Measurements from ENCODE around the gene KLHL4.

The KLHL4 gene

DNA sequence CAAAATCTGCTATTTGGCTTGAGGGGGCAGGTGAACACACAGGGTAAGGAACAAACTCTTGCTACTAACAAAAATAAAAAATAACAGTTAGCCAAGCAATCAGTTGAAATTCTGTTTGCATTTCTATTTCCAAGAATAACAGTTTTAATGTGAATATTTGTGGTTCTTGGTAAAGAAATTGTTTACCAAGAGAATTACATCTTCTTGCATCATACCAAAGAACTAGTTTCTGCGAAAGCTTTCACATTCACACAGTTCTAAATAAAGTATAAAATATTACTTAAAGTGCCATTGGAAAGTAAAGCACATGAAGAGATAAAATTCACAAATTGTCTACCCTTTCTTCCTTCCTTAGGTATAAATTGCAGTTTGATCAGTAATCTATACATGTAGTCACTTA lies 54.4 kb downstream of the KLHL4 start:
- H3K9ac ChIP-seq (ENCODE audit: low read depth in 1 of 2, low read length in 2 of 2): no peak overlapping the region
- H3K4me1 ChIP-seq (ENCODE audit: control insufficient read depth in 2 of 2, insufficient read depth in 2 of 2, low read length in 2 of 2): no peaks in the 10 kb centered on the region
- H3K27ac ChIP-seq (ENCODE audit: low read depth in 2 of 2, low read length in 2 of 2): no peak overlapping the region

DNA sequence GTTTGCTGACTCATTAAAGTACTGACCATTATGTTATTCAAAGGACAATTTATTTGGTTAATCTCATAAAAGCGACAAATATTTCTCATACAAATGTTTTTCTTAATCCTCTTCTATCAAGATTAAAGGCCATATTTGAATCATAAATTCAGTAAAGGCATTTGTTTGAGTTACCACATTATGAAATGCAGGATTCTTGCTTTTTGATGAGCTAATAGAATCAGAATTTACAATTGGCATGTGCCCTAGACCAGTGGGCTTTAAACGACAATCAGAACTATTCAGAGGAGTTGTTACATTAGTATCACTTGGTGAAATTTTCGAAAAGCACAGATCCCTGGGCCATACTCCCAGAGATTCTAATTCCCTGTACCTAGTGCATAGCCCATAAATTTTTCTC lies 55.3 kb downstream of the KLHL4 start:
- no peak overlapping the region for H3K27ac ChIP-seq (ENCODE audit: low read depth in 2 of 2, low read length in 2 of 2)
- H3K36me3 ChIP-seq (ENCODE audit: control insufficient read depth in 2 of 2, insufficient read depth in 2 of 2, low read length in 2 of 2): no peaks in the 10 kb centered on the region
- H3K27me3 ChIP-seq (ENCODE audit: control insufficient read depth in 2 of 2, insufficient read depth in 2 of 2, low read length in 2 of 2): no peaks in the 10 kb centered on the region
- no peaks in the 10 kb centered on the region for H3K4me1 ChIP-seq (ENCODE audit: control insufficient read depth in 2 of 2, insufficient read depth in 2 of 2, low read length in 2 of 2)
- H3K9me3 ChIP-seq (ENCODE audit: control insufficient read depth in 2 of 2, low read length in 2 of 2): no peaks in the 10 kb centered on the region
- H3K4me3 ChIP-seq (ENCODE audit: low read length in 2 of 2): no peak overlapping the region
- no peak overlapping the region for H3K9ac ChIP-seq (ENCODE audit: low read depth in 1 of 2, low read length in 2 of 2)

More for the DNA sequence above, 54.4 kb downstream of the KLHL4 start:
- Histone ChIP-seq H3K9me3 (ENCODE audit: control insufficient read depth in 2 of 2, low read length in 2 of 2) (no peaks in the 10 kb centered on the region), H3K27me3 (ENCODE audit: control insufficient read depth in 2 of 2, insufficient read depth in 2 of 2, low read length in 2 of 2) (no peaks in the 10 kb centered on the region), H3K4me3 (ENCODE audit: low read length in 2 of 2) (no peak overlapping the region), H3K36me3 (ENCODE audit: control insufficient read depth in 2 of 2, insufficient read depth in 2 of 2, low read length in 2 of 2) (no peaks in the 10 kb centered on the region)

DNA sequence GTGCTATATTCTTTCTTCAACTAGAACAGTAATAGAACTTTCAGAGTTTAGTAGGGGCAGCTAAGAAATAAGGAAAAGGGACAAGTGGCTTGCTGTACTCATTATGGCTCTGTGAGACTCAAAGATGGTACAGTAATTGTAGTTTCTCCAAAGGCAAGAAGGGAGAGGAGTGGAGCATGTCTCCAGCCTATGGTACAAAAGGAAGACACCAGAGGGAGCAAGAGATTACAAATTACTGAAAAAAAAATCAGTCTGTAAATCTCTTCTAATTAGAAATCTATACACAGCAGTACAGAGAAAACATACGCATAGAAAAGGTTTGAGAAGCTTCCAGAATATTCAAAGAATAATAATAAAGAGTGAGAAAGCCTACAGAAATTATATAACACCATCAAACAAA lies 61.4 kb downstream of the KLHL4 start:
- no peaks in the 10 kb centered on the region for H3K4me1 ChIP-seq (ENCODE audit: control insufficient read depth in 2 of 2, insufficient read depth in 2 of 2, low read length in 2 of 2)
- no peak overlapping the region for H3K4me3 ChIP-seq (ENCODE audit: low read length in 2 of 2)
- no peak overlapping the region for H3K27ac ChIP-seq (ENCODE audit: low read depth in 2 of 2, low read length in 2 of 2)
- H3K36me3 ChIP-seq (ENCODE audit: control insufficient read depth in 2 of 2, insufficient read depth in 2 of 2, low read length in 2 of 2): no peaks in the 10 kb centered on the region
- no peak overlapping the region for H3K9ac ChIP-seq (ENCODE audit: low read depth in 1 of 2, low read length in 2 of 2)
- no peaks in the 10 kb centered on the region for H3K27me3 ChIP-seq (ENCODE audit: control insufficient read depth in 2 of 2, insufficient read depth in 2 of 2, low read length in 2 of 2)
- no peaks in the 10 kb centered on the region for H3K9me3 ChIP-seq (ENCODE audit: control insufficient read depth in 2 of 2, low read length in 2 of 2)

DNA sequence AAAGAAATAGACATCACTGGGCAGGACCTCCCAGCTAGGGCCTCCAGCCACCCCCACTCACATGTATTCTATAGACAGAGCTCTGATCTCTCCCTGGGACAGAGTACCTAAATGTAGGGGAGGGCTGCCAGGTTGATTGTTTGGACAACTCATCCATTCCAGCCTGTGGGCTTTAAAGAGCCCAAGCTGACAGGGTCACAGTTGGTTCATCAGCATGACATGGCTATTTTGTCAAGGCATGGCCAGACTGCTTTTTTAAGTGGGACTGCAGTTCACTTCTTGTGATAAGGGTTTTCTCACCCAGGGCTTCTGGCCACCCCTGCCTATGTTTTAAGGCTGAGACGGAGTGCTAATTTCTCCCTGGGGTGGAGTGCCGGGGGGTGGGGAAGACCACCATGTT lies 63.3 kb downstream of the KLHL4 start:
- Histone ChIP-seq H3K27ac (ENCODE audit: low read depth in 2 of 2, low read length in 2 of 2) (no peak overlapping the region), H3K4me1 (ENCODE audit: control insufficient read depth in 2 of 2, insufficient read depth in 2 of 2, low read length in 2 of 2) (no peaks in the 10 kb centered on the region), H3K9me3 (ENCODE audit: control insufficient read depth in 2 of 2, low read length in 2 of 2) (no peaks in the 10 kb centered on the region), H3K9ac (ENCODE audit: low read depth in 1 of 2, low read length in 2 of 2) (no peak overlapping the region), H3K36me3 (ENCODE audit: control insufficient read depth in 2 of 2, insufficient read depth in 2 of 2, low read length in 2 of 2) (no peaks in the 10 kb centered on the region), H3K27me3 (ENCODE audit: control insufficient read depth in 2 of 2, insufficient read depth in 2 of 2, low read length in 2 of 2) (no peaks in the 10 kb centered on the region), H3K4me3 (ENCODE audit: low read length in 2 of 2) (no peak overlapping the region)

DNA sequence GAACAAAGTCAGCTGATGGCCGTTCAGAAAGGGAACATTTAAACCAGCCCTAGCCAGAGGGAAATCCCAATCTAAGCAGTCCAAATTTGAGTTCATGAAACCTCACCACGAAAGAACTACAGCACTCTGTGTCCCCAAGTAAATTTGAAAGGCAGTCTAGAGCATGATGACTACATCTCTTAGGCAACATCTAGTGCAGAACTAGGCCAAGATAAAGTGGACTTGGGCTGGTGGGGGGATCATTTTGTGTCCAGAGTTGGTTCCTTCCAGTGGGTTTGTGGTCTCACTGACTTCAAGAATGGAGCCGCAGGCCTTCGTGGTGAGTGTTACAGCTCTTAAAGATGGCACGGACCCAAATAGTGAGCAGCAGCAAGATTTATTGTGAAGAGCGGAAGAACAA lies 64.9 kb downstream of the KLHL4 start:
- Histone ChIP-seq H3K27ac (ENCODE audit: low read depth in 2 of 2, low read length in 2 of 2) (no peak overlapping the region), H3K9me3 (ENCODE audit: control insufficient read depth in 2 of 2, low read length in 2 of 2) (no peaks in the 10 kb centered on the region), H3K27me3 (ENCODE audit: control insufficient read depth in 2 of 2, insufficient read depth in 2 of 2, low read length in 2 of 2) (no peaks in the 10 kb centered on the region), H3K4me1 (ENCODE audit: control insufficient read depth in 2 of 2, insufficient read depth in 2 of 2, low read length in 2 of 2) (no peaks in the 10 kb centered on the region), H3K9ac (ENCODE audit: low read depth in 1 of 2, low read length in 2 of 2) (no peak overlapping the region), H3K36me3 (ENCODE audit: control insufficient read depth in 2 of 2, insufficient read depth in 2 of 2, low read length in 2 of 2) (no peaks in the 10 kb centered on the region), H3K4me3 (ENCODE audit: low read length in 2 of 2) (no peak overlapping the region)

DNA sequence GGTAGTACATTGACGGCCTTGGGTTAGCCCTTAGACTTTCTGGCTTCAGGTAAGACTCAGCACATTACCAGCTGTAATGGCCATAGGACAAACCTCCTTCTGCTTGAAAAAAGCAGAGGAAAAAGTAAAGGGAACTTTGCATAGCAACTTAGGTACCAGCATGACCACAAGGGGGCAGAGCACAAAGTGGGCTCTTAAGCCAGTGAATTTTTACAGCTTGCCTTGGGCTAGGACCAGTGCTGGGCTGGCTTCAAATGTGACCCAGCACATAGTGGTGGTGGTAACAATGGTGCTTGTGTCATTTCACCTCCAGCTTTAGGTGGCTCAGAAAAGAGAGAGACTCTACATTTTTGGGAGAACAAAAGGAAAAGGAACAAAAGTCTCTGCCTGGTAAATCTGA lies 66.1 kb downstream of the KLHL4 start:
- H3K4me3 ChIP-seq (ENCODE audit: low read length in 2 of 2): no peak overlapping the region
- H3K4me1 ChIP-seq (ENCODE audit: control insufficient read depth in 2 of 2, insufficient read depth in 2 of 2, low read length in 2 of 2): no peaks in the 10 kb centered on the region
- H3K36me3 ChIP-seq (ENCODE audit: control insufficient read depth in 2 of 2, insufficient read depth in 2 of 2, low read length in 2 of 2): no peaks in the 10 kb centered on the region
- H3K27ac ChIP-seq (ENCODE audit: low read depth in 2 of 2, low read length in 2 of 2): no peak overlapping the region
- H3K27me3 ChIP-seq (ENCODE audit: control insufficient read depth in 2 of 2, insufficient read depth in 2 of 2, low read length in 2 of 2): no peaks in the 10 kb centered on the region
- H3K9ac ChIP-seq (ENCODE audit: low read depth in 1 of 2, low read length in 2 of 2): no peak overlapping the region
- H3K9me3 ChIP-seq (ENCODE audit: control insufficient read depth in 2 of 2, low read length in 2 of 2): no peaks in the 10 kb centered on the region

DNA sequence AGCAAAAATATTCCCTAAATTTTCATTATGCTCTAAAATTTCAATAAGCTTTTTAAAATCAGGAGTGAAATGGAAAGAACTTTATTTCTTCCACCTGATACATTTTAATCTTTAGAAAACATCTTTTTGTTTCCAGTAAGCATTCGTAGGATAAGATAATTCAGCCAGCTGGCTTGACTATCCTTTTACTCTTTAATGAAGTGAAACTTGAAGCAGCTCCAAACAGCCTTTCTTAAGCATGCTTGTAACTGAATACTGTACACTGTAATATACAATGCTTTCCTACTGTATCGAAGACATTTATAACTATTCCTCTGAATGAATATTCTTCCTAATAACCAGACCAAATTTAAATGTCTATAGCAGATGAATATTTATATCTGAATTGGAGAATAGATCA lies 98.8 kb downstream of the KLHL4 start:
- Histone ChIP-seq H3K9ac (ENCODE audit: low read depth in 1 of 2, low read length in 2 of 2) (no peak overlapping the region), H3K27ac (ENCODE audit: low read depth in 2 of 2, low read length in 2 of 2) (no peak overlapping the region), H3K9me3 (ENCODE audit: control insufficient read depth in 2 of 2, low read length in 2 of 2) (no peaks in the 10 kb centered on the region), H3K4me3 (ENCODE audit: low read length in 2 of 2) (no peak overlapping the region), H3K27me3 (ENCODE audit: control insufficient read depth in 2 of 2, insufficient read depth in 2 of 2, low read length in 2 of 2) (no peaks in the 10 kb centered on the region), H3K4me1 (ENCODE audit: control insufficient read depth in 2 of 2, insufficient read depth in 2 of 2, low read length in 2 of 2) (no peaks in the 10 kb centered on the region), H3K36me3 (ENCODE audit: control insufficient read depth in 2 of 2, insufficient read depth in 2 of 2, low read length in 2 of 2) (no peaks in the 10 kb centered on the region)

DNA sequence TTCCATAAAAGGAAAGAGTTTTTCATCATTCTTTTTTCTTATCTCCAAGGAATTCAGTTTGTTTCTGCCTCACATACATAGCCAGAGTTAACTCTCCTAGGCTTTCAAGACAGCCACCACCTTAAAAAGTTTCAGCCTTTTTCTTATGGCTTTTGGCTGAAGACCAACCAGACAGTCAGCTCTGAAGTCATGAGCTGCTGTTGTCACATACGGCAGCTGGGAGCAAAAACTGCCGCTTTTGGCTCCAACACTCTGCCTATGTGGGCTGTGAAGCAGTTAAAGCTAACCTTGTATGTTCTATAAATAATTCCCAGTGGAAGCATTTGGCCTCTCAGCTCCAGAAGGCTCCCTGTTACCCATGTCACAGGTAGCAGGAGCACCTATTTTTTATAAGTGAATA lies 104.1 kb downstream of the KLHL4 start:
- no peaks in the 10 kb centered on the region for H3K27me3 ChIP-seq (ENCODE audit: control insufficient read depth in 2 of 2, insufficient read depth in 2 of 2, low read length in 2 of 2)
- H3K4me1 ChIP-seq (ENCODE audit: control insufficient read depth in 2 of 2, insufficient read depth in 2 of 2, low read length in 2 of 2): no peaks in the 10 kb centered on the region
- no peak overlapping the region for H3K27ac ChIP-seq (ENCODE audit: low read depth in 2 of 2, low read length in 2 of 2)
- no peak overlapping the region for H3K4me3 ChIP-seq (ENCODE audit: low read length in 2 of 2)
- H3K9ac ChIP-seq (ENCODE audit: low read depth in 1 of 2, low read length in 2 of 2): no peak overlapping the region
- H3K9me3 ChIP-seq (ENCODE audit: control insufficient read depth in 2 of 2, low read length in 2 of 2): no peaks in the 10 kb centered on the region
- H3K36me3 ChIP-seq (ENCODE audit: control insufficient read depth in 2 of 2, insufficient read depth in 2 of 2, low read length in 2 of 2): no peaks in the 10 kb centered on the region

DNA sequence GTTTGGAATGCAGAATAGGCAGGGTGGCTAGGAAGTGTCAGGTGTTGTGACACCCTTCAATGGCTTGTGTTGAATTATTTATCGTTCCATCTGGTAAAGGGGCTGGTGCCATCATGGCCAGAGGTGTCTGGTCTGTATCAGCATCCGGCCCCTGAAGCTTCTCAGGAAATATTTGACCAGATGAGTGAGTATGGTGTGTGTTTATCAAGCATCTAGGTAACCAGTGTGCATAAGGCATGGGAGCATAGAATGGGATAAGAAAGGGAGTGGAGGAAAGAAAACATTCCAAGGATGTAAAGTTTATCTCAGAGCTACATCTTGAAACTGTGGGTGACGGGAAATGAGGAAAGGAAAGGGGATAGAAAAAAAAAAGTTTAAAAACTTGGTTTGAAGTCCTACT lies 109.4 kb downstream of the KLHL4 start:
- no peaks in the 10 kb centered on the region for H3K4me1 ChIP-seq (ENCODE audit: control insufficient read depth in 2 of 2, insufficient read depth in 2 of 2, low read length in 2 of 2)
- no peak overlapping the region for H3K4me3 ChIP-seq (ENCODE audit: low read length in 2 of 2)
- no peak overlapping the region for H3K9ac ChIP-seq (ENCODE audit: low read depth in 1 of 2, low read length in 2 of 2)
- no peak overlapping the region for H3K27ac ChIP-seq (ENCODE audit: low read depth in 2 of 2, low read length in 2 of 2)
- H3K27me3 ChIP-seq (ENCODE audit: control insufficient read depth in 2 of 2, insufficient read depth in 2 of 2, low read length in 2 of 2): no peaks in the 10 kb centered on the region
- H3K9me3 ChIP-seq (ENCODE audit: control insufficient read depth in 2 of 2, low read length in 2 of 2): no peaks in the 10 kb centered on the region
- H3K36me3 ChIP-seq (ENCODE audit: control insufficient read depth in 2 of 2, insufficient read depth in 2 of 2, low read length in 2 of 2): no peaks in the 10 kb centered on the region

DNA sequence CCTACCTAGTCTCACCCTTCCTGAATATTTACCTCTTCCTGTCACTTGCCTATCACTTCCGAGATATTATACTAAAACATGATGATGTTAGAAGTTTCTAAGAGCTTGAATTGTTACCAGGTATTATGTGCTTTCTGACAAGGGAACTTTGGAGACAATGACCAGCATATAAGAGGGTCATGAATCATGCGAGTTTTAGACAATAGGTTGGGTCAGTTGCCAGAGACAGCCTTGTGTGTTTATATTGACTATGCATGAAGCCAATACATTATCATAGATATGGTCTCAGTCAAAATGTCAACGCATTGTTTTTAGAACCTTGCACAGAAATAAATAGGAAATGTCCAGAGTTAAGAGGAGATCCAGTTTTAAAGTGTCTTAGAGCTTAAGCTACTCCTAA lies 116.8 kb downstream of the KLHL4 start:
- Histone ChIP-seq H3K4me3 (ENCODE audit: low read length in 2 of 2) (no peak overlapping the region), H3K36me3 (ENCODE audit: control insufficient read depth in 2 of 2, insufficient read depth in 2 of 2, low read length in 2 of 2) (no peaks in the 10 kb centered on the region), H3K4me1 (ENCODE audit: control insufficient read depth in 2 of 2, insufficient read depth in 2 of 2, low read length in 2 of 2) (no peaks in the 10 kb centered on the region), H3K9me3 (ENCODE audit: control insufficient read depth in 2 of 2, low read length in 2 of 2) (peaks cover 0 to 2% of the 10 kb centered on the region in 2 donors), H3K9ac (ENCODE audit: low read depth in 1 of 2, low read length in 2 of 2) (no peak overlapping the region), H3K27ac (ENCODE audit: low read depth in 2 of 2, low read length in 2 of 2) (no peak overlapping the region), H3K27me3 (ENCODE audit: control insufficient read depth in 2 of 2, insufficient read depth in 2 of 2, low read length in 2 of 2) (no peaks in the 10 kb centered on the region)

DNA sequence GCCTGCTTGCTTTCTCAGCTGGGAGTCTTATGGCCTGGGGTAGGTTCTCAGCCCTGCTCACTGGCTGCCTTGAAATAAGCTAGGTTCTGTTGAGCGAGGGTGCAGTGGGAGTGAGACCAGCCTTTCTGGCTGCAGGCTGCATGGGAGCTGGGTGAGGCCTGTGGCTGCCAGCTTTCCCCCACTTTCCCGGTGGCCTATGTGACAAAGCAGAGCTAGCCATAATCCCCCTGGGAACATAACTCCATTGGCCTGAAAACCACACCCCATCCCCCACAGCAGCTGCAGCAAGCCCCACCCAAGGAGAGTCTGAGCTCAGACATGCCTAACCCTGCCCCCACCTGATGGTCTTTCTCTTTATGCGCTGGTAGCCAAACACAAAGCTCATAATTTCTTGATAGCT lies 118.9 kb downstream of the KLHL4 start:
- H3K9ac ChIP-seq (ENCODE audit: low read depth in 1 of 2, low read length in 2 of 2): no peak overlapping the region
- H3K36me3 ChIP-seq (ENCODE audit: control insufficient read depth in 2 of 2, insufficient read depth in 2 of 2, low read length in 2 of 2): no peaks in the 10 kb centered on the region
- no peaks in the 10 kb centered on the region for H3K4me1 ChIP-seq (ENCODE audit: control insufficient read depth in 2 of 2, insufficient read depth in 2 of 2, low read length in 2 of 2)
- no peak overlapping the region for H3K4me3 ChIP-seq (ENCODE audit: low read length in 2 of 2)
- no peaks in the 10 kb centered on the region for H3K27me3 ChIP-seq (ENCODE audit: control insufficient read depth in 2 of 2, insufficient read depth in 2 of 2, low read length in 2 of 2)
- H3K27ac ChIP-seq (ENCODE audit: low read depth in 2 of 2, low read length in 2 of 2): no peak overlapping the region
- peaks cover 0 to 2% of the 10 kb centered on the region in 2 donors for H3K9me3 ChIP-seq (ENCODE audit: control insufficient read depth in 2 of 2, low read length in 2 of 2)

All from mucosa of rectum (tissue), 2 donors.